Astrocyte of the spinal cord (primary cell): ENCODE results near the gene ATRNL1.
"Not testable (repeated sequence)": the region's sequence is repeated elsewhere in the genome, so short reads cannot be mapped to it uniquely, and the experiment has no call there.

Experiments
- DNase-seq: peaks from one replicate; pipeline ENCODE4 v3.0.0; 2011; ENCODE audit warnings: low read depth, low spot score
- H3K4me3 ChIP-seq: 2 replicates; pipeline ENCODE4 v1.5.1; 2011; ENCODE audit warnings: low read depth, mild to moderate bottlenecking, low read length, moderate library complexity
- CTCF ChIP-seq: IDR thresholded peaks from 2 replicates; pipeline ENCODE4 v1.5.1; 2012; ENCODE audit warnings: low read depth, mild to moderate bottlenecking, low read length, inconsistent platforms
- in situ Hi-C: cut with HindIII; loops from 2 replicates; pipeline ENCODE4 v1.10.0; 2017; ENCODE audit warnings: low sequenced_read_pairs

The ATRNL1 gene

GRCh38 chr10:115711306-115711705 is 618.1 kb downstream of the ATRNL1 start:
- no peak for TF ChIP-seq CTCF
- in situ Hi-C loops: no loop called here

GRCh38 chr10:115720121-115720520 is 627.0 kb downstream of the ATRNL1 start:
- DNase-seq: no peak
- in situ Hi-C loops: no loop called here
- TF ChIP-seq CTCF: no peak
- H3K4me3 ChIP-seq: no peak overlapping the region

More at GRCh38 chr10:115711306-115711705, 618.1 kb downstream of the ATRNL1 start:
- no peak for DNase-seq
- no peak overlapping the region for H3K4me3 ChIP-seq

- DNase-seq: no peak
- TF ChIP-seq CTCF: no peak
- no peak overlapping the region for H3K4me3 ChIP-seq
- in situ Hi-C loops: no loop called here
Observed at GRCh38 chr10:115727129-115727528, 634.0 kb downstream of the ATRNL1 start.

GRCh38 chr10:115744089-115744488 is 650.9 kb downstream of the ATRNL1 start:
- DNase-seq: no peak
- in situ Hi-C loops: no loop called here
- TF ChIP-seq CTCF: no peak
- H3K4me3 ChIP-seq: no peak overlapping the region

- no peak for TF ChIP-seq CTCF
Observed at GRCh38 chr10:115745943-115746342, 652.8 kb downstream of the ATRNL1 start.

GRCh38 chr10:115747811-115748210 is 654.6 kb downstream of the ATRNL1 start:
- in situ Hi-C loops: no loop called here
- TF ChIP-seq CTCF: no peak
- DNase-seq: no peak
- no peak overlapping the region for H3K4me3 ChIP-seq

More at GRCh38 chr10:115745943-115746342, 652.8 kb downstream of the ATRNL1 start:
- no peak for DNase-seq
- in situ Hi-C loops: no loop called here
- no peak overlapping the region for H3K4me3 ChIP-seq

GRCh38 chr10:115758488-115758887 is 665.3 kb downstream of the ATRNL1 start:
- H3K4me3 ChIP-seq, in situ Hi-C loops, DNase-seq: not testable (repeated sequence)
